ENCODE measurements around the gene HSPH1. TPM values are rescaled to one million over a fixed set of nuclear protein-coding genes. Genes with fewer than 3 reads are reported as not detected.

HSPH1 gene
- total RNA-seq, 4 donors from 2014 or later, result 23.0 to 57.7 (median 30.6) TPM

GRCh38 chr13:31116224-31116623 is 45.5 kb downstream of the HSPH1 start:
- H3K36me3 ChIP-seq, result no peaks in the 10 kb centered on the region
- H3K27ac ChIP-seq, result no peak overlapping the region
- H3K4me3 ChIP-seq, result no peak overlapping the region
- TF ChIP-seq CTCF (IDR thresholded peaks at IDR 0.05 in 4 of 5, conservative IDR thresholded peaks at IDR 0.05 in 1 of 5) (no peak), POLR2A (IDR thresholded peaks at IDR 0.05) (no peak)
- DNase-seq (no peak), ATAC-seq (no peak)
- H3K9me3 ChIP-seq, result no peaks in the 10 kb centered on the region
- peaks cover 0 to 2% (median 0%) of the 10 kb centered on the region in 3 donors for H3K27me3 ChIP-seq
- H3K4me1 ChIP-seq, result no peaks in the 10 kb centered on the region
- intact Hi-C loops (cut with DNase I; ENCODE audit: low total_unique reads) (no loop called here), in situ Hi-C loops (cut with MboI; ENCODE audit: low sequenced_read_pairs in 4 of 4) (no loop called here)

- H3K4me3 ChIP-seq, result no peak overlapping the region
- intact Hi-C loops (cut with DNase I; ENCODE audit: low total_unique reads), result no loop called here
- no peaks in the 10 kb centered on the region for H3K4me1 ChIP-seq
- H3K27ac ChIP-seq, result no peak overlapping the region
- no peak for ATAC-seq
- no peak for TF ChIP-seq CTCF (IDR thresholded peaks at IDR 0.05 in 4 of 5, conservative IDR thresholded peaks at IDR 0.05 in 1 of 5)
- no peak for TF ChIP-seq POLR2A (IDR thresholded peaks at IDR 0.05)
- no peaks in the 10 kb centered on the region for H3K36me3 ChIP-seq
- in situ Hi-C loops (cut with MboI; ENCODE audit: low sequenced_read_pairs in 4 of 4), result no loop called here
- H3K27me3 ChIP-seq, result peaks cover 0 to 2% (median 0%) of the 10 kb centered on the region in 3 donors
- H3K9me3 ChIP-seq, result no peaks in the 10 kb centered on the region
- DNase-seq, result no peak
Measured at GRCh38 chr13:31115616-31116015, 46.1 kb downstream of the HSPH1 start.

GRCh38 chr13:31114641-31115040 is 47.1 kb downstream of the HSPH1 start:
- intact Hi-C loops (cut with DNase I; ENCODE audit: low total_unique reads) (no loop called here), in situ Hi-C loops (cut with MboI; ENCODE audit: low sequenced_read_pairs in 4 of 4) (no loop called here)
- no peak for DNase-seq
- H3K4me1 ChIP-seq, result no peaks in the 10 kb centered on the region
- no peaks in the 10 kb centered on the region for H3K9me3 ChIP-seq
- TF ChIP-seq POLR2A (IDR thresholded peaks at IDR 0.05), result no peak
- TF ChIP-seq CTCF (IDR thresholded peaks at IDR 0.05 in 4 of 5, conservative IDR thresholded peaks at IDR 0.05 in 1 of 5), result no peak
- no peak overlapping the region for H3K4me3 ChIP-seq
- ATAC-seq, result no peak
- no peak overlapping the region for H3K27ac ChIP-seq
- no peaks in the 10 kb centered on the region for H3K36me3 ChIP-seq
- H3K27me3 ChIP-seq, result peaks cover 0 to 2% (median 0%) of the 10 kb centered on the region in 3 donors

- in situ Hi-C loops (cut with MboI; ENCODE audit: low sequenced_read_pairs in 4 of 4), result no loop called here
- Histone ChIP-seq H3K4me1 (no peaks in the 10 kb centered on the region), H3K36me3 (no peaks in the 10 kb centered on the region), H3K27ac (no peak overlapping the region), H3K27me3 (peaks cover 0 to under 1% (median 0%) of the 10 kb centered on the region in 3 donors), H3K4me3 (no peak overlapping the region), H3K9me3 (no peaks in the 10 kb centered on the region)
- no peak for DNase-seq
- TF ChIP-seq CTCF (IDR thresholded peaks at IDR 0.05 in 4 of 5, conservative IDR thresholded peaks at IDR 0.05 in 1 of 5) (no peak), POLR2A (IDR thresholded peaks at IDR 0.05) (no peak)
- intact Hi-C loops (cut with DNase I; ENCODE audit: low total_unique reads), result no loop called here
- ATAC-seq, result no peak
Measured at GRCh38 chr13:31111136-31111535, 50.6 kb downstream of the HSPH1 start.

GRCh38 chr13:31110617-31111016 is 51.1 kb downstream of the HSPH1 start:
- DNase-seq (no peak), ATAC-seq (no peak)
- in situ Hi-C loops (cut with MboI; ENCODE audit: low sequenced_read_pairs in 4 of 4), result no loop called here
- TF ChIP-seq CTCF (IDR thresholded peaks at IDR 0.05 in 4 of 5, conservative IDR thresholded peaks at IDR 0.05 in 1 of 5) (no peak), POLR2A (IDR thresholded peaks at IDR 0.05) (no peak)
- H3K9me3 ChIP-seq, result no peaks in the 10 kb centered on the region
- intact Hi-C loops (cut with DNase I; ENCODE audit: low total_unique reads), result no loop called here
- no peak overlapping the region for H3K4me3 ChIP-seq
- H3K4me1 ChIP-seq, result no peaks in the 10 kb centered on the region
- no peaks in the 10 kb centered on the region for H3K27me3 ChIP-seq
- no peak overlapping the region for H3K27ac ChIP-seq
- H3K36me3 ChIP-seq, result no peaks in the 10 kb centered on the region
